H9 (cell line): ENCODE results near the gene ZNF335. TPM values are rescaled to one million over a fixed set of nuclear protein-coding genes. Genes with fewer than 3 reads are reported as not detected.

Experiments used
- DNase-seq: peaks from one replicate; pipeline ENCODE4 v3.0.0-alpha.2; 2017
- H2AFZ ChIP-seq: one replicate; pipeline ENCODE4 v1.6.1; 2013; ENCODE audit warnings: mild to moderate bottlenecking, low read length, control low read depth, moderate library complexity
- H2AK5ac ChIP-seq: 2 replicates; pipeline ENCODE4 v1.6.1; 2013; ENCODE audit warnings: low read length, control low read depth, mixed read lengths; ENCODE audit not compliant: insufficient read length
- H2BK120ac ChIP-seq: one replicate; pipeline ENCODE4 v1.6.1; 2013; ENCODE audit warnings: low read depth, mild to moderate bottlenecking, low read length, control low read depth, inconsistent platforms; ENCODE audit not compliant: poor library complexity, severe bottlenecking
- H2BK12ac ChIP-seq: 2 replicates; pipeline ENCODE4 v1.6.1; 2013; ENCODE audit warnings: low read length, control low read depth, mixed read lengths, low read depth; ENCODE audit not compliant: insufficient read length
- H2BK15ac ChIP-seq: 2 replicates; pipeline ENCODE4 v1.6.1; 2013; ENCODE audit warnings: low read depth, low read length, control low read depth
- H2BK20ac ChIP-seq: one replicate; pipeline ENCODE4 v1.6.1; 2013; ENCODE audit warnings: low read depth, mild to moderate bottlenecking, low read length, control low read depth, inconsistent platforms; ENCODE audit not compliant: poor library complexity, severe bottlenecking
- H2BK5ac ChIP-seq: 2 replicates; pipeline ENCODE4 v1.6.1; 2013; ENCODE audit warnings: low read length, control low read depth, mixed read lengths; ENCODE audit not compliant: insufficient read length
- H3K14ac ChIP-seq: 2 replicates; pipeline ENCODE4 v1.6.1; 2013; ENCODE audit warnings: low read length, control low read depth; ENCODE audit not compliant: insufficient read depth
- H3K18ac ChIP-seq: 2 replicates; pipeline ENCODE4 v1.6.1; 2013; ENCODE audit warnings: low read depth, mild to moderate bottlenecking, mixed read lengths, low read length, control low read depth; ENCODE audit not compliant: insufficient read length
- H3K23ac ChIP-seq: 2 replicates; pipeline ENCODE4 v1.6.1; 2013; ENCODE audit warnings: low read length, control low read depth, mixed read lengths, low read depth; ENCODE audit not compliant: insufficient read length
- H3K23me2 ChIP-seq: 2 replicates; pipeline ENCODE4 v1.6.1; 2013; ENCODE audit warnings: low read depth, mild to moderate bottlenecking, mixed read lengths, low read length, control low read depth; ENCODE audit not compliant: insufficient read length, poor library complexity, severe bottlenecking
- H3K27ac ChIP-seq: 2 replicates; pipeline ENCODE4 v1.5.1; 2013; ENCODE audit warnings: low read length, control low read depth, mixed read lengths, low read depth; ENCODE audit not compliant: insufficient read length
- H3K27me3 ChIP-seq: 2 replicates; pipeline ENCODE4 v1.6.1; 2013; ENCODE audit warnings: low read length, control low read depth, inconsistent platforms; ENCODE audit not compliant: insufficient read depth
- H3K4ac ChIP-seq: 2 replicates; pipeline ENCODE4 v1.6.1; 2013; ENCODE audit warnings: low read depth, mild to moderate bottlenecking, control low read depth, inconsistent platforms, low read length, moderate library complexity
- H3K4me1 ChIP-seq: 2 replicates; pipeline ENCODE4 v1.6.1; 2013; ENCODE audit warnings: low read length, control low read depth, inconsistent platforms; ENCODE audit not compliant: insufficient read depth
- H3K4me2 ChIP-seq: 2 replicates; pipeline ENCODE4 v1.6.1; 2013; ENCODE audit warnings: low read length, control low read depth, mixed read lengths; ENCODE audit not compliant: insufficient read length, insufficient read depth
- H3K56ac ChIP-seq: 2 replicates; pipeline ENCODE4 v1.6.1; 2013; ENCODE audit warnings: low read depth, mild to moderate bottlenecking, mixed read lengths, low read length, control low read depth; ENCODE audit not compliant: insufficient read length
- H3K79me1 ChIP-seq: 2 replicates; pipeline ENCODE4 v1.6.1; 2013; ENCODE audit warnings: low read depth, mild to moderate bottlenecking, moderate library complexity, low read length, control low read depth, inconsistent platforms; ENCODE audit not compliant: insufficient read depth, poor library complexity, severe bottlenecking
- H3K79me2 ChIP-seq: 2 replicates; pipeline ENCODE4 v1.6.1; 2013; ENCODE audit warnings: low read length, control low read depth, inconsistent platforms; ENCODE audit not compliant: insufficient read depth
- H3K9ac ChIP-seq: 2 replicates; pipeline ENCODE4 v1.6.1; 2013; ENCODE audit warnings: low read length, control low read depth, mixed read lengths; ENCODE audit not compliant: insufficient read length; ENCODE audit errors: extremely low read depth
- H3K9me3 ChIP-seq: one replicate; pipeline ENCODE4 v1.6.1; 2013; ENCODE audit warnings: low read depth, low read length, inconsistent platforms; ENCODE audit not compliant: control insufficient read depth
- H3T11ph ChIP-seq: one replicate; pipeline ENCODE4 v1.6.1; 2013; ENCODE audit warnings: mild to moderate bottlenecking, low read length, control low read depth, inconsistent platforms
- H4K20me1 ChIP-seq: one replicate; pipeline ENCODE4 v1.6.1; 2013; ENCODE audit not compliant: control insufficient read depth, insufficient read length, insufficient read depth
- H4K5ac ChIP-seq: 2 replicates; pipeline ENCODE4 v1.6.1; 2013; ENCODE audit warnings: low read depth, mild to moderate bottlenecking, mixed read lengths, low read length, control low read depth; ENCODE audit not compliant: insufficient read length
- H4K8ac ChIP-seq: replicated peaks from 2 replicates; pipeline ENCODE4 v1.6.1; 2013; ENCODE audit warnings: low read length, control low read depth, mixed read lengths, low read depth; ENCODE audit not compliant: insufficient read length
- H4K91ac ChIP-seq: 2 replicates; pipeline ENCODE4 v1.6.1; 2013; ENCODE audit warnings: low read depth, mild to moderate bottlenecking, moderate library complexity, mixed read lengths, low read length, control low read depth; ENCODE audit not compliant: insufficient read length
- H3K27ac Mint-ChIP-seq, 3 experiments: 2 replicates in 2 of 3; 3 replicates in 1 of 3; pipeline ENCODE4 v1.8.0; 2020 to 2021; ENCODE audit warnings: mixed read lengths in 3 of 3, mild to moderate bottlenecking in 1 of 3, moderate library complexity in 1 of 3
- H3K27me3 Mint-ChIP-seq: 2 replicates; pipeline ENCODE4 v1.8.0; 2021; ENCODE audit warnings: low read depth, mild to moderate bottlenecking, moderate library complexity, mixed read lengths
- H3K36me3 Mint-ChIP-seq, 3 experiments: 2 replicates in 2 of 3; 3 replicates in 1 of 3; pipeline ENCODE4 v1.8.0; 2020 to 2021; ENCODE audit warnings: low read depth in 3 of 3, mixed read lengths in 3 of 3; ENCODE audit not compliant: insufficient read depth in 1 of 3
- H3K4me1 Mint-ChIP-seq, 2 experiments: 2 replicates each; pipeline ENCODE4 v1.8.0; 2020; ENCODE audit warnings: mixed read lengths in 2 of 2
- H3K4me3 Mint-ChIP-seq, 2 experiments: 2 replicates in 1 of 2; 3 replicates in 1 of 2; pipeline ENCODE4 v1.8.0; 2020 to 2021; ENCODE audit warnings: mild to moderate bottlenecking in 2 of 2, mixed read lengths in 2 of 2, moderate library complexity in 1 of 2
- H3K9me3 Mint-ChIP-seq, 2 experiments: 2 replicates in 1 of 2; 3 replicates in 1 of 2; pipeline ENCODE4 v1.8.0; 2020; ENCODE audit warnings: mild to moderate bottlenecking in 2 of 2, mixed read lengths in 2 of 2, moderate library complexity in 1 of 2
- WGBS: extraction: QIAGEN DNeasy Blood & Tissue Kit; methylation state at CpG from one replicate; pipeline ENCODE4 v1.1.7; 2013; ENCODE audit warnings: missing lambda C conversion rate, low lambda C conversion rate, mixed read lengths; ENCODE audit not compliant: insufficient read length; ENCODE audit errors: extremely low coverage; 5-methylcytosine and 5-hydroxymethylcytosine counted together
- total RNA-seq: library from RNA; stranded (reverse); gene quantifications from 2 replicates; pipeline ENCODE4 v1.2.1, GENCODE V29; 2021
- TF ChIP-seq, protein P1 (sequence below): fragments of 200-600 bp; sonication (generic); conservative IDR thresholded peaks from 3 replicates; pipeline ENCODE4 v1.8.0; 2021; ENCODE audit warnings: antibody characterized with exemption, mild to moderate bottlenecking

The ZNF335 gene
- total RNA-seq, 1 experiment from 2014 or later, result 21.1 TPM

DNA sequence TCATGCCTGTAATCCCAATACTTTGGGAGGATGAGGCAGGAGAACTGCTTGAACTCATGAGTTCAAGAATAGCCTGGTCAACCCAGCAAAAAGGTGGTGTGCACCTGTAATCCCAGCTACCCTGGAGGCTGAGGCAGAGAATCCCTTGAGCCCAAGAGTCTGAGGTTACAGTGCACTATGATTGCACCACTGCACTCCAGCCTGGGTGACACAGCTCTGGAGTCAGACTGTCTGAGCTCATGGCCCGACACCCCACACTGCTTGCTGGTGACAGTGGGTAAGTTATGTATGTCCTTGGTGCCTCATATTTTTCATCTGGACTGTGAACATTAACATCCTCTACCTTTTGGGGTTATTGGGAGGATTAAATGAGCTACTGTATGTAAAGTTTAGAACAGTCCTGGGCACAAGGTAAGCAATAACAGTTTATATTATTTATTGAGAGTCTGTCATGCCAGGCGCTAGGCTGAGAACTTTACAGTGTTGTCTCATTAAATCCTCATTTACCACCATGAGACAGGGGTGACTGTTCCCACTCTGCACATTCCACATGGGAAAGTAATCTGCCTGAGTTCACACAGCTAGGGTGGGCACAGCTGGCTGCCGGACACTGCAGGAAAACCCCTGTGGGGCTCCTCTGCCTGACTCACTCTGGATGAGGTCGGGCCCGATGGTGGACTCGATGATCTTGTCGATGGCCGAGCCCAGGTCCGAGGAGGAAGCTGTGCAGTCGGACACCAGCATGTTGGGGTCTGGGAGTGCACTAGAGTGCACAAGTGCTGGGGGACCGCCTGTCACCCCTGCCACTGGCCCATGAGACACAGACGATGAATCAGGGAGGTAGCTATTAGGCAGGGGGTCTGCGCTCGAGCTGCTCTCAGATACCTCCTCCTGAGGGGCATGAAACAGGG lies 2.9 kb downstream of the ZNF335 start:
- Histone ChIP-seq H3K4me2 (no peak overlapping the region), H4K20me1 (no peaks in the 10 kb centered on the region), H2AFZ (no peak overlapping the region), H2BK5ac (no peak overlapping the region), H2BK120ac (no peak overlapping the region), H4K8ac (no peak overlapping the region), H3K18ac (no peak overlapping the region), H3K14ac (no peak overlapping the region), H3K4ac (no peak overlapping the region), H4K5ac (no peak overlapping the region), H3K4me1 (no peaks in the 10 kb centered on the region), H3K79me1 (no peaks in the 10 kb centered on the region), H2BK20ac (no peak overlapping the region), H3K9ac (no peak overlapping the region), H3K27me3 (no peaks in the 10 kb centered on the region), H3K23me2 (peaks cover 5% of the 10 kb centered on the region), H3K79me2 (no peaks in the 10 kb centered on the region), H2BK12ac (no peak overlapping the region), H3K23ac (no peak overlapping the region), H2AK5ac (no peak overlapping the region), H3T11ph (no peak overlapping the region), H3K27ac (no peak overlapping the region), H3K56ac (no peak overlapping the region), H3K9me3 (no peaks in the 10 kb centered on the region), H2BK15ac (no peak overlapping the region), H4K91ac (no peak overlapping the region)
- Mint-ChIP-seq H3K9me3 (no peaks in the 10 kb centered on the region; a peak in 1 of 5 replicates), H3K36me3 (peaks cover 4 to 33% (median 22%) of the 10 kb centered on the region in 3 experiments; a peak in 5 of 7 replicates), H3K4me1 (peaks cover 13 to 14% of the 10 kb centered on the region in 2 experiments), H3K27ac (peak overlapping the region in 1 of 3 experiments; percentile 85; a peak in 2 of 7 replicates), H3K4me3 (no peak overlapping the region; a peak in 1 of 5 replicates), H3K27me3 (no peaks in the 10 kb centered on the region; the same call in 1 of the 2 replicates)
- WGBS, result no CpG with 5 or more reads among the region's 14 CpGs
- TF ChIP-seq, protein P1, sequence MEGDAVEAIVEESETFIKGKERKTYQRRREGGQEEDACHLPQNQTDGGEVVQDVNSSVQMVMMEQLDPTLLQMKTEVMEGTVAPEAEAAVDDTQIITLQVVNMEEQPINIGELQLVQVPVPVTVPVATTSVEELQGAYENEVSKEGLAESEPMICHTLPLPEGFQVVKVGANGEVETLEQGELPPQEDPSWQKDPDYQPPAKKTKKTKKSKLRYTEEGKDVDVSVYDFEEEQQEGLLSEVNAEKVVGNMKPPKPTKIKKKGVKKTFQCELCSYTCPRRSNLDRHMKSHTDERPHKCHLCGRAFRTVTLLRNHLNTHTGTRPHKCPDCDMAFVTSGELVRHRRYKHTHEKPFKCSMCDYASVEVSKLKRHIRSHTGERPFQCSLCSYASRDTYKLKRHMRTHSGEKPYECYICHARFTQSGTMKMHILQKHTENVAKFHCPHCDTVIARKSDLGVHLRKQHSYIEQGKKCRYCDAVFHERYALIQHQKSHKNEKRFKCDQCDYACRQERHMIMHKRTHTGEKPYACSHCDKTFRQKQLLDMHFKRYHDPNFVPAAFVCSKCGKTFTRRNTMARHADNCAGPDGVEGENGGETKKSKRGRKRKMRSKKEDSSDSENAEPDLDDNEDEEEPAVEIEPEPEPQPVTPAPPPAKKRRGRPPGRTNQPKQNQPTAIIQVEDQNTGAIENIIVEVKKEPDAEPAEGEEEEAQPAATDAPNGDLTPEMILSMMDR, result no peak
- DNase-seq, result peak; percentile 25
